NCI-H2107 treated with DMSO at 0.1 percent for 48 hours (cell line): ENCODE data around the gene TAF11L2.
"Not testable (repeated sequence)": the region's sequence is repeated elsewhere in the genome, so short reads cannot be mapped to it uniquely, and the experiment has no call there.

ENCODE experiments used
- DNase-seq: peaks from one replicate; lab custom pipeline; 2025; ENCODE audit not compliant: unreplicated experiment; lab: John Stamatoyannopoulos, UW

The TAF11L2 gene

DNA sequence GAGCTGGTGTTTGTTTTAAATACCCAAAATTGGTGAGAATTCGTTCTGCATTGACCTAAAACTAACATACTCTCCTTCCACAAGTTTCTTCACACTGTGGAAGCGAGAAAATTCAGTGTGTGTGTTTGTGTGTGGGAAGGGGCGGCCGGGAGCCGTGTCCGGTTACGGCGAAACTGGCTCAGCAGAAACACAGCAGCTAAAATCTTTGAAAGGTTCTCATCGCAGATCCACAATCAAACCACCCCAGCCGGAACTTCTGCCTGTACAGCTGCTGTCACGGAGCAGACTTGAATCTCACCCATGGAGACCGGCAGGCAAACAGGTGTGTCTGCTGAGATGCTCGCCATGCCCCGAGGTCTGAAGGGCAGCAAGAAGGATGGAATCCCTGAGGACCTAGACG, 26.9 kb downstream of the TAF11L2 start, which contains the start of gene TAF11L5:
TAF11L5 (plus strand) TSS at position 301 of the 400 bp plus-strand sequence.
- DNase-seq, result not testable (repeated sequence)

- not testable (repeated sequence) for DNase-seq
Measured at GRCh38 chr5:17526504-17526903, 28.5 kb downstream of the TAF11L2 start.

DNA sequence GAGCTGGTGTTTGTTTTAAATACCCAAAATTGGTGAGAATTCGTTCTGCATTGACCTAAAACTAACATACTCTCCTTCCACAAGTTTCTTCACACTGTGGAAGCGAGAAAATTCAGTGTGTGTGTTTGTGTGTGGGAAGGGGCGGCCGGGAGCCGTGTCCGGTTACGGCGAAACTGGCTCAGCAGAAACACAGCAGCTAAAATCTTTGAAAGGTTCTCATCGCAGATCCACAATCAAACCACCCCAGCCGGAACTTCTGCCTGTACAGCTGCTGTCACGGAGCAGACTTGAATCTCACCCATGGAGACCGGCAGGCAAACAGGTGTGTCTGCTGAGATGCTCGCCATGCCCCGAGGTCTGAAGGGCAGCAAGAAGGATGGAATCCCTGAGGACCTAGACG, 30.3 kb downstream of the TAF11L2 start, which contains the start of gene TAF11L6:
TAF11L6 (plus strand) TSS at position 301 of the 400 bp plus-strand sequence.
- not testable (repeated sequence) for DNase-seq
